ENCODE measurements around the gene NTF3. TPM values are rescaled to one million over a fixed set of nuclear protein-coding genes. Genes with fewer than 3 reads are reported as not detected.
A peak's percentile ranks its signal among the peaks of the same experiment; 100 is the strongest.

NTF3 gene
- total and polyA plus RNA-seq, 2 of the 8 experiments (the other 6 are each of a cell fraction or from before 2014, with no cell fraction given), result 1.4 to 2.3 TPM

DNA sequence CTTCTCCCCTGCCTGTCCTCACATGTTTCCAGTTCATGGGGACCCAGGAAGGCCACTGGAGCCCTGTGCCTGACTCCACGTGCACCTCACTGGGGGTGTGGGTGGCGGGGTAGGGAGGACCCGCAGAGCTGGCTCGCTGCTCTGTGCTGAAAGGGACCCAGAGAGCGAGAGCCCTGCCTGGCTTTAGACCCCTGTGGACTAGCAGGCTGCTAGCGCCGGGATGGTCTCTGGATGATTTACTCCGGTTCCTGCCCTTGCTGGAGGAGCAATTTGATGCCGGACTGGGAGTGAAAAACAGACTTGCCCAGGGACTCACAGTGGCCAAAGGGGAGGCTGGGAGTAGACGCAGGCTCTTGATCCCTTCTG, 49.0 kb downstream of the NTF3 start (continued):
- TF ChIP-seq, protein P1, sequence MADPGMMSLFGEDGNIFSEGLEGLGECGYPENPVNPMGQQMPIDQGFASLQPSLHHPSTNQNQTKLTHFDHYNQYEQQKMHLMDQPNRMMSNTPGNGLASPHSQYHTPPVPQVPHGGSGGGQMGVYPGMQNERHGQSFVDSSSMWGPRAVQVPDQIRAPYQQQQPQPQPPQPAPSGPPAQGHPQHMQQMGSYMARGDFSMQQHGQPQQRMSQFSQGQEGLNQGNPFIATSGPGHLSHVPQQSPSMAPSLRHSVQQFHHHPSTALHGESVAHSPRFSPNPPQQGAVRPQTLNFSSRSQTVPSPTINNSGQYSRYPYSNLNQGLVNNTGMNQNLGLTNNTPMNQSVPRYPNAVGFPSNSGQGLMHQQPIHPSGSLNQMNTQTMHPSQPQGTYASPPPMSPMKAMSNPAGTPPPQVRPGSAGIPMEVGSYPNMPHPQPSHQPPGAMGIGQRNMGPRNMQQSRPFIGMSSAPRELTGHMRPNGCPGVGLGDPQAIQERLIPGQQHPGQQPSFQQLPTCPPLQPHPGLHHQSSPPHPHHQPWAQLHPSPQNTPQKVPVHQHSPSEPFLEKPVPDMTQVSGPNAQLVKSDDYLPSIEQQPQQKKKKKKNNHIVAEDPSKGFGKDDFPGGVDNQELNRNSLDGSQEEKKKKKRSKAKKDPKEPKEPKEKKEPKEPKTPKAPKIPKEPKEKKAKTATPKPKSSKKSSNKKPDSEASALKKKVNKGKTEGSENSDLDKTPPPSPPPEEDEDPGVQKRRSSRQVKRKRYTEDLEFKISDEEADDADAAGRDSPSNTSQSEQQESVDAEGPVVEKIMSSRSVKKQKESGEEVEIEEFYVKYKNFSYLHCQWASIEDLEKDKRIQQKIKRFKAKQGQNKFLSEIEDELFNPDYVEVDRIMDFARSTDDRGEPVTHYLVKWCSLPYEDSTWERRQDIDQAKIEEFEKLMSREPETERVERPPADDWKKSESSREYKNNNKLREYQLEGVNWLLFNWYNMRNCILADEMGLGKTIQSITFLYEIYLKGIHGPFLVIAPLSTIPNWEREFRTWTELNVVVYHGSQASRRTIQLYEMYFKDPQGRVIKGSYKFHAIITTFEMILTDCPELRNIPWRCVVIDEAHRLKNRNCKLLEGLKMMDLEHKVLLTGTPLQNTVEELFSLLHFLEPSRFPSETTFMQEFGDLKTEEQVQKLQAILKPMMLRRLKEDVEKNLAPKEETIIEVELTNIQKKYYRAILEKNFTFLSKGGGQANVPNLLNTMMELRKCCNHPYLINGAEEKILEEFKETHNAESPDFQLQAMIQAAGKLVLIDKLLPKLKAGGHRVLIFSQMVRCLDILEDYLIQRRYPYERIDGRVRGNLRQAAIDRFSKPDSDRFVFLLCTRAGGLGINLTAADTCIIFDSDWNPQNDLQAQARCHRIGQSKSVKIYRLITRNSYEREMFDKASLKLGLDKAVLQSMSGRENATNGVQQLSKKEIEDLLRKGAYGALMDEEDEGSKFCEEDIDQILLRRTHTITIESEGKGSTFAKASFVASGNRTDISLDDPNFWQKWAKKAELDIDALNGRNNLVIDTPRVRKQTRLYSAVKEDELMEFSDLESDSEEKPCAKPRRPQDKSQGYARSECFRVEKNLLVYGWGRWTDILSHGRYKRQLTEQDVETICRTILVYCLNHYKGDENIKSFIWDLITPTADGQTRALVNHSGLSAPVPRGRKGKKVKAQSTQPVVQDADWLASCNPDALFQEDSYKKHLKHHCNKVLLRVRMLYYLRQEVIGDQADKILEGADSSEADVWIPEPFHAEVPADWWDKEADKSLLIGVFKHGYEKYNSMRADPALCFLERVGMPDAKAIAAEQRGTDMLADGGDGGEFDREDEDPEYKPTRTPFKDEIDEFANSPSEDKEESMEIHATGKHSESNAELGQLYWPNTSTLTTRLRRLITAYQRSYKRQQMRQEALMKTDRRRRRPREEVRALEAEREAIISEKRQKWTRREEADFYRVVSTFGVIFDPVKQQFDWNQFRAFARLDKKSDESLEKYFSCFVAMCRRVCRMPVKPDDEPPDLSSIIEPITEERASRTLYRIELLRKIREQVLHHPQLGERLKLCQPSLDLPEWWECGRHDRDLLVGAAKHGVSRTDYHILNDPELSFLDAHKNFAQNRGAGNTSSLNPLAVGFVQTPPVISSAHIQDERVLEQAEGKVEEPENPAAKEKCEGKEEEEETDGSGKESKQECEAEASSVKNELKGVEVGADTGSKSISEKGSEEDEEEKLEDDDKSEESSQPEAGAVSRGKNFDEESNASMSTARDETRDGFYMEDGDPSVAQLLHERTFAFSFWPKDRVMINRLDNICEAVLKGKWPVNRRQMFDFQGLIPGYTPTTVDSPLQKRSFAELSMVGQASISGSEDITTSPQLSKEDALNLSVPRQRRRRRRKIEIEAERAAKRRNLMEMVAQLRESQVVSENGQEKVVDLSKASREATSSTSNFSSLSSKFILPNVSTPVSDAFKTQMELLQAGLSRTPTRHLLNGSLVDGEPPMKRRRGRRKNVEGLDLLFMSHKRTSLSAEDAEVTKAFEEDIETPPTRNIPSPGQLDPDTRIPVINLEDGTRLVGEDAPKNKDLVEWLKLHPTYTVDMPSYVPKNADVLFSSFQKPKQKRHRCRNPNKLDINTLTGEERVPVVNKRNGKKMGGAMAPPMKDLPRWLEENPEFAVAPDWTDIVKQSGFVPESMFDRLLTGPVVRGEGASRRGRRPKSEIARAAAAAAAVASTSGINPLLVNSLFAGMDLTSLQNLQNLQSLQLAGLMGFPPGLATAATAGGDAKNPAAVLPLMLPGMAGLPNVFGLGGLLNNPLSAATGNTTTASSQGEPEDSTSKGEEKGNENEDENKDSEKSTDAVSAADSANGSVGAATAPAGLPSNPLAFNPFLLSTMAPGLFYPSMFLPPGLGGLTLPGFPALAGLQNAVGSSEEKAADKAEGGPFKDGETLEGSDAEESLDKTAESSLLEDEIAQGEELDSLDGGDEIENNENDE (IDR thresholded peaks at IDR 0.05; ENCODE audit: insufficient replicate concordance, low read length), result no peak
- TF ChIP-seq MAFK (IDR thresholded peaks at IDR 0.05; ENCODE audit: low read depth, low read length) (no peak), TAF7 (optimal IDR thresholded peaks at IDR 0.05; ENCODE audit: borderline replicate concordance, low read depth, low read length) (no peak), CTBP2 (IDR thresholded peaks at IDR 0.05; ENCODE audit: borderline replicate concordance, insufficient read depth, insufficient read length, low read length) (no peak), RXRA (IDR thresholded peaks at IDR 0.05; ENCODE audit: insufficient read depth, low read depth, low read length) (no peak), NANOG (IDR thresholded peaks at IDR 0.05; ENCODE audit: insufficient read depth, low read depth, low read length, poor library complexity, severe bottlenecking) (no peak), POLR2AphosphoS5 (IDR thresholded peaks at IDR 0.05; ENCODE audit: low read depth, low read length) (no peak), POLR2A (IDR thresholded peaks at IDR 0.05; ENCODE audit: control extremely low read depth in 1 of 2, low read depth in 2 of 2, low read length in 2 of 2) (peak in 1 of 2 experiments; percentile 28; a peak in 1 of 3 replicates), EZH2 (IDR thresholded peaks at IDR 0.05; ENCODE audit: low read depth, low read length, severe bottlenecking) (no peak), HDAC6 (IDR thresholded peaks at IDR 0.05; ENCODE audit: low read depth, low read length) (no peak), PHF8 (conservative IDR thresholded peaks at IDR 0.05; ENCODE audit: low read depth, low read length) (no peak)
- TF ChIP-seq, protein P2, sequence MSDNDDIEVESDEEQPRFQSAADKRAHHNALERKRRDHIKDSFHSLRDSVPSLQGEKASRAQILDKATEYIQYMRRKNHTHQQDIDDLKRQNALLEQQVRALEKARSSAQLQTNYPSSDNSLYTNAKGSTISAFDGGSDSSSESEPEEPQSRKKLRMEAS (IDR thresholded peaks at IDR 0.05), result 0 out of 2 replicates have a peak, but pooled peaks have one; percentile 25
